H1 (cell line): ENCODE results near the gene CCDC30. TPM values are rescaled to one million over a fixed set of nuclear protein-coding genes. Genes with fewer than 3 reads are reported as not detected.

Source experiments
- CHD2 ChIP-seq: IDR thresholded peaks from 2 replicates; pipeline ENCODE4 v1.6.1; 2012; ENCODE audit warnings: low read length, improper control_type of control experiment
- CHD7 ChIP-seq: fragments of 300-600 bp; sonication (generic); IDR thresholded peaks from 2 replicates; pipeline ENCODE4 v1.7.1; 2012; ENCODE audit warnings: low read length, moderate library complexity, mild to moderate bottlenecking, inconsistent platforms; ENCODE audit not compliant: insufficient replicate concordance
- E2F6 ChIP-seq: IDR thresholded peaks from 2 replicates; pipeline ENCODE4 v1.6.1; 2012; ENCODE audit warnings: inconsistent platforms
- EP300 ChIP-seq, 2 experiments: IDR thresholded peaks; 1 replicate in 1 of 2; 2 replicates in 1 of 2; pipeline ENCODE4 v1.6.1; 2011 to 2012; ENCODE audit warnings: low read depth in 2 of 2, low read length in 2 of 2, mild to moderate bottlenecking in 2 of 2, borderline replicate concordance in 1 of 2, inconsistent platforms in 1 of 2, moderate library complexity in 1 of 2
- POLR2A ChIP-seq, 2 experiments: IDR thresholded peaks; 1 replicate in 1 of 2; 2 replicates in 1 of 2; pipeline ENCODE4 v1.6.1; 2011; ENCODE audit warnings: low read depth in 2 of 2, low read length in 2 of 2, mild to moderate bottlenecking in 2 of 2; ENCODE audit errors: control extremely low read depth in 1 of 2
- RAD21 ChIP-seq, 2 experiments: IDR thresholded peaks in 1 of 2; conservative IDR thresholded peaks in 1 of 2; 2 replicates each; pipeline ENCODE4 v1.6.1; 2011; ENCODE audit warnings: low read depth in 2 of 2, low read length in 2 of 2, improper control_type of control experiment in 1 of 2, inconsistent platforms in 1 of 2, mild to moderate bottlenecking in 1 of 2, moderate library complexity in 1 of 2
- RBBP5 ChIP-seq: IDR thresholded peaks from 2 replicates; pipeline ENCODE4 v1.7.1; 2012; ENCODE audit warnings: low read depth, mild to moderate bottlenecking, inconsistent platforms, low read length, moderate library complexity, borderline replicate concordance
- SIX5 ChIP-seq: IDR thresholded peaks from 2 replicates; pipeline ENCODE4 v1.6.1; 2011; ENCODE audit warnings: mild to moderate bottlenecking, low read depth, low read length
- polyA plus RNA-seq, 7 experiments: library from polyadenylated mRNA; depleted of rRNA in 3 of 7; stranded (reverse) in 5 of 7; unstranded in 2 of 7; fragments of >200 nt in 5 of 7; fragments of 200-250 nt in 2 of 7; gene quantifications; 1 replicate in 5 of 7; 2 replicates in 1 of 7; 4 replicates in 1 of 7; pipeline versions ENCODE4 v1.2.1 to v1.2.3, GENCODE V29; 2011 to 2013; ENCODE audit warnings: missing spikeins in 2 of 7, mixed read lengths in 2 of 7
- total RNA-seq: library from RNA; stranded (reverse); fragmentation: NEBNext Ultra II Directional; extraction: Animal tissue kit (Norgen Biotek cat#: 25700); gene quantifications from 2 replicates; pipeline ENCODE4 v1.2.1, GENCODE V29; 2021

Gene CCDC30
- total and polyA plus RNA-seq, 2 of the 8 experiments (the other 6 are each of a cell fraction or from before 2014, with no cell fraction given) = 0.60 to 1.8 TPM

- TF ChIP-seq RBBP5 (0 out of 2 replicates have a peak, but pooled peaks have one; percentile 53), CHD7 (no peak), E2F6 (no peak), RAD21 (IDR thresholded peaks at IDR 0.05 in 1 of 2, conservative IDR thresholded peaks at IDR 0.05 in 1 of 2; ENCODE audit: low read depth in 2 of 2, low read length in 2 of 2) (no peak), CHD2 (peak; percentile 63; the same call in 1 of the 2 replicates), EP300 (IDR thresholded peaks at IDR 0.05; ENCODE audit: borderline replicate concordance in 1 of 2, low read depth in 2 of 2, low read length in 2 of 2) (no peak; a peak in 1 of 3 replicates), POLR2A (IDR thresholded peaks at IDR 0.05; ENCODE audit: control extremely low read depth in 1 of 2, low read depth in 2 of 2, low read length in 2 of 2) (peak in 1 of 2 experiments; percentile 39; a peak in 1 of 3 replicates), SIX5 (no peak; the same call in 1 of the 2 replicates)
Measured at GRCh38 chr1:42462828-42463763, at the start of gene CCDC30 (continued).
